Lower leg skin (tissue), 3 donors: Measurements from ENCODE around the gene G6PC2.

Experiments used
- CTCF ChIP-seq, 3 donors: fragments of 450-650 bp; IDR thresholded peaks; one replicate each; pipeline ENCODE4 v1.5.1; 2016; ENCODE audit warnings: antibody characterized with exemption in 3 of 3, mild to moderate bottlenecking in 3 of 3, moderate library complexity in 2 of 3
- POLR2A ChIP-seq, 2 donors: fragments of 450-650 bp; IDR thresholded peaks; one replicate each; pipeline ENCODE4 v1.6.1; 2016 to 2017; ENCODE audit warnings: antibody characterized with exemption in 2 of 2, mild to moderate bottlenecking in 1 of 2, moderate library complexity in 1 of 2

GRCh38 chr2:168949324-168949723 is 48.2 kb downstream of the G6PC2 start:
- TF ChIP-seq CTCF (IDR thresholded peaks at IDR 0.05) (no peak), POLR2A (IDR thresholded peaks at IDR 0.05) (no peak)
